SK-N-SH (cell line): ENCODE results near the gene UPK1A.

Experiments
- EP300 ChIP-seq, 2 experiments: IDR thresholded peaks; 2 replicates each; pipeline versions ENCODE4 v1.4.0 to v1.6.1; 2012; ENCODE audit warnings: borderline replicate concordance in 1 of 2, low read depth in 1 of 2, low read length in 1 of 2
- EZH2phosphoT487 ChIP-seq: fragments of 200-600 bp; sonication (generic); IDR thresholded peaks from 2 replicates; pipeline ENCODE4 v1.6.1; 2017; ENCODE audit warnings: low read depth, mixed run types, mild to moderate bottlenecking, antibody characterized with exemption, moderate library complexity, borderline replicate concordance
- FOXM1 ChIP-seq: IDR thresholded peaks from 2 replicates; pipeline ENCODE4 v1.4.0; 2012; ENCODE audit warnings: low read depth, mild to moderate bottlenecking
- JUND ChIP-seq: IDR thresholded peaks from 2 replicates; pipeline ENCODE4 v1.4.0; 2012
- NFIC ChIP-seq: IDR thresholded peaks from 2 replicates; pipeline ENCODE4 v1.4.0; 2012; ENCODE audit warnings: borderline replicate concordance
- POLR2AphosphoS5 ChIP-seq: IDR thresholded peaks from 2 replicates; pipeline ENCODE4 v1.6.1; 2012; ENCODE audit warnings: low read depth, low read length
- RAD21 ChIP-seq: IDR thresholded peaks from 2 replicates; pipeline ENCODE4 v1.6.1; 2012; ENCODE audit warnings: mild to moderate bottlenecking, low read length
- TEAD4 ChIP-seq: IDR thresholded peaks from 2 replicates; pipeline ENCODE4 v1.4.0; 2012; ENCODE audit warnings: mild to moderate bottlenecking, borderline replicate concordance; ENCODE audit not compliant: insufficient read depth
- TF ChIP-seq, protein P1 (sequence below): fragments of 200-600 bp; sonication (generic); IDR thresholded peaks from 2 replicates; pipeline ENCODE4 v1.6.1; 2017; ENCODE audit warnings: antibody characterized with exemption, mild to moderate bottlenecking, moderate library complexity
- TF ChIP-seq, protein P2 (sequence below): IDR thresholded peaks from 2 replicates; pipeline ENCODE4 v1.4.0; 2012; ENCODE audit warnings: low read depth, borderline replicate concordance
- TF ChIP-seq, protein P3 (sequence below): fragments of 150-350 bp; IDR thresholded peaks from 2 replicates; pipeline ENCODE4 v1.6.1; 2017; ENCODE audit warnings: antibody characterized with exemption, low read length, low read depth, borderline replicate concordance
- TF ChIP-seq, protein P4 (sequence below): IDR thresholded peaks from 2 replicates; pipeline ENCODE4 v1.4.0; 2012; ENCODE audit warnings: low read depth, borderline replicate concordance
- TF ChIP-seq, protein P5 (sequence below): IDR thresholded peaks from 2 replicates; pipeline ENCODE4 v1.6.1; 2012; ENCODE audit warnings: mild to moderate bottlenecking, low read depth, low read length, moderate library complexity
- TF ChIP-seq, protein P6 (sequence below): fragments of 150-350 bp; IDR thresholded peaks from 2 replicates; pipeline ENCODE4 v1.6.1; 2016; ENCODE audit warnings: mild to moderate bottlenecking, low read depth, low read length

DNA sequence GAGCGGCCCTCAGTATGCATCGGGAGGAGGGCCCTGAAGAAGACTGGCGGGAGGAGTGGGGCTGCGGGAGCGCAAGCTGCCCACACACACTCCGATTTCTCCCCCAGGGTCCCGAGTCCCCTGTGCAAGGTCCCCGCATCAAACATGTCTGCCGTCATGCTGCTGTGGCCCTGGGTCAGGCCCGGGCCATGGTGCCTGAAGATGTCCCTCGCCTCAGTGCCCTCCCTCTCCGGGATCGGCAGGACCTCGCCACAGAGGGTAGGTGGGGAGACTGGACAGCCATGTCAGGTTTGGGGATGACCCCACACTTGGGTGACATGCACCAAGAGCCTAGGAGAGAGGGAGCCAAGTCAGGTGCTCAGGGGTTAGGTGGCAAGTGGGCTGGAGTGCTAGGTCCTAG is 56.1 kb downstream of the UPK1A start:
- TF ChIP-seq, protein P1, sequence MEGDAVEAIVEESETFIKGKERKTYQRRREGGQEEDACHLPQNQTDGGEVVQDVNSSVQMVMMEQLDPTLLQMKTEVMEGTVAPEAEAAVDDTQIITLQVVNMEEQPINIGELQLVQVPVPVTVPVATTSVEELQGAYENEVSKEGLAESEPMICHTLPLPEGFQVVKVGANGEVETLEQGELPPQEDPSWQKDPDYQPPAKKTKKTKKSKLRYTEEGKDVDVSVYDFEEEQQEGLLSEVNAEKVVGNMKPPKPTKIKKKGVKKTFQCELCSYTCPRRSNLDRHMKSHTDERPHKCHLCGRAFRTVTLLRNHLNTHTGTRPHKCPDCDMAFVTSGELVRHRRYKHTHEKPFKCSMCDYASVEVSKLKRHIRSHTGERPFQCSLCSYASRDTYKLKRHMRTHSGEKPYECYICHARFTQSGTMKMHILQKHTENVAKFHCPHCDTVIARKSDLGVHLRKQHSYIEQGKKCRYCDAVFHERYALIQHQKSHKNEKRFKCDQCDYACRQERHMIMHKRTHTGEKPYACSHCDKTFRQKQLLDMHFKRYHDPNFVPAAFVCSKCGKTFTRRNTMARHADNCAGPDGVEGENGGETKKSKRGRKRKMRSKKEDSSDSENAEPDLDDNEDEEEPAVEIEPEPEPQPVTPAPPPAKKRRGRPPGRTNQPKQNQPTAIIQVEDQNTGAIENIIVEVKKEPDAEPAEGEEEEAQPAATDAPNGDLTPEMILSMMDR: no peak
- TF ChIP-seq, protein P2, sequence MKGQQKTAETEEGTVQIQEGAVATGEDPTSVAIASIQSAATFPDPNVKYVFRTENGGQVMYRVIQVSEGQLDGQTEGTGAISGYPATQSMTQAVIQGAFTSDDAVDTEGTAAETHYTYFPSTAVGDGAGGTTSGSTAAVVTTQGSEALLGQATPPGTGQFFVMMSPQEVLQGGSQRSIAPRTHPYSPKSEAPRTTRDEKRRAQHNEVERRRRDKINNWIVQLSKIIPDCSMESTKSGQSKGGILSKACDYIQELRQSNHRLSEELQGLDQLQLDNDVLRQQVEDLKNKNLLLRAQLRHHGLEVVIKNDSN: no peak
- TF ChIP-seq, protein P3, sequence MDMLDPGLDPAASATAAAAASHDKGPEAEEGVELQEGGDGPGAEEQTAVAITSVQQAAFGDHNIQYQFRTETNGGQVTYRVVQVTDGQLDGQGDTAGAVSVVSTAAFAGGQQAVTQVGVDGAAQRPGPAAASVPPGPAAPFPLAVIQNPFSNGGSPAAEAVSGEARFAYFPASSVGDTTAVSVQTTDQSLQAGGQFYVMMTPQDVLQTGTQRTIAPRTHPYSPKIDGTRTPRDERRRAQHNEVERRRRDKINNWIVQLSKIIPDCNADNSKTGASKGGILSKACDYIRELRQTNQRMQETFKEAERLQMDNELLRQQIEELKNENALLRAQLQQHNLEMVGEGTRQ: no peak
- no peak for TF ChIP-seq EZH2phosphoT487
- TF ChIP-seq POLR2AphosphoS5: no peak
- TF ChIP-seq JUND: no peak
- no peak for TF ChIP-seq RAD21
- TF ChIP-seq, protein P4, sequence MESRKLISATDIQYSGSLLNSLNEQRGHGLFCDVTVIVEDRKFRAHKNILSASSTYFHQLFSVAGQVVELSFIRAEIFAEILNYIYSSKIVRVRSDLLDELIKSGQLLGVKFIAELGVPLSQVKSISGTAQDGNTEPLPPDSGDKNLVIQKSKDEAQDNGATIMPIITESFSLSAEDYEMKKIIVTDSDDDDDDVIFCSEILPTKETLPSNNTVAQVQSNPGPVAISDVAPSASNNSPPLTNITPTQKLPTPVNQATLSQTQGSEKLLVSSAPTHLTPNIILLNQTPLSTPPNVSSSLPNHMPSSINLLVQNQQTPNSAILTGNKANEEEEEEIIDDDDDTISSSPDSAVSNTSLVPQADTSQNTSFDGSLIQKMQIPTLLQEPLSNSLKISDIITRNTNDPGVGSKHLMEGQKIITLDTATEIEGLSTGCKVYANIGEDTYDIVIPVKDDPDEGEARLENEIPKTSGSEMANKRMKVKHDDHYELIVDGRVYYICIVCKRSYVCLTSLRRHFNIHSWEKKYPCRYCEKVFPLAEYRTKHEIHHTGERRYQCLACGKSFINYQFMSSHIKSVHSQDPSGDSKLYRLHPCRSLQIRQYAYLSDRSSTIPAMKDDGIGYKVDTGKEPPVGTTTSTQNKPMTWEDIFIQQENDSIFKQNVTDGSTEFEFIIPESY: no peak
- TF ChIP-seq EP300 (IDR thresholded peaks at IDR 0.05; ENCODE audit: borderline replicate concordance in 1 of 2, low read depth in 1 of 2, low read length in 1 of 2): no peak
- TF ChIP-seq, protein P5, sequence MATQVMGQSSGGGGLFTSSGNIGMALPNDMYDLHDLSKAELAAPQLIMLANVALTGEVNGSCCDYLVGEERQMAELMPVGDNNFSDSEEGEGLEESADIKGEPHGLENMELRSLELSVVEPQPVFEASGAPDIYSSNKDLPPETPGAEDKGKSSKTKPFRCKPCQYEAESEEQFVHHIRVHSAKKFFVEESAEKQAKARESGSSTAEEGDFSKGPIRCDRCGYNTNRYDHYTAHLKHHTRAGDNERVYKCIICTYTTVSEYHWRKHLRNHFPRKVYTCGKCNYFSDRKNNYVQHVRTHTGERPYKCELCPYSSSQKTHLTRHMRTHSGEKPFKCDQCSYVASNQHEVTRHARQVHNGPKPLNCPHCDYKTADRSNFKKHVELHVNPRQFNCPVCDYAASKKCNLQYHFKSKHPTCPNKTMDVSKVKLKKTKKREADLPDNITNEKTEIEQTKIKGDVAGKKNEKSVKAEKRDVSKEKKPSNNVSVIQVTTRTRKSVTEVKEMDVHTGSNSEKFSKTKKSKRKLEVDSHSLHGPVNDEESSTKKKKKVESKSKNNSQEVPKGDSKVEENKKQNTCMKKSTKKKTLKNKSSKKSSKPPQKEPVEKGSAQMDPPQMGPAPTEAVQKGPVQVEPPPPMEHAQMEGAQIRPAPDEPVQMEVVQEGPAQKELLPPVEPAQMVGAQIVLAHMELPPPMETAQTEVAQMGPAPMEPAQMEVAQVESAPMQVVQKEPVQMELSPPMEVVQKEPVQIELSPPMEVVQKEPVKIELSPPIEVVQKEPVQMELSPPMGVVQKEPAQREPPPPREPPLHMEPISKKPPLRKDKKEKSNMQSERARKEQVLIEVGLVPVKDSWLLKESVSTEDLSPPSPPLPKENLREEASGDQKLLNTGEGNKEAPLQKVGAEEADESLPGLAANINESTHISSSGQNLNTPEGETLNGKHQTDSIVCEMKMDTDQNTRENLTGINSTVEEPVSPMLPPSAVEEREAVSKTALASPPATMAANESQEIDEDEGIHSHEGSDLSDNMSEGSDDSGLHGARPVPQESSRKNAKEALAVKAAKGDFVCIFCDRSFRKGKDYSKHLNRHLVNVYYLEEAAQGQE: no peak
- no peak for TF ChIP-seq NFIC
- TF ChIP-seq TEAD4: no peak
- TF ChIP-seq FOXM1: no peak
- TF ChIP-seq, protein P6, sequence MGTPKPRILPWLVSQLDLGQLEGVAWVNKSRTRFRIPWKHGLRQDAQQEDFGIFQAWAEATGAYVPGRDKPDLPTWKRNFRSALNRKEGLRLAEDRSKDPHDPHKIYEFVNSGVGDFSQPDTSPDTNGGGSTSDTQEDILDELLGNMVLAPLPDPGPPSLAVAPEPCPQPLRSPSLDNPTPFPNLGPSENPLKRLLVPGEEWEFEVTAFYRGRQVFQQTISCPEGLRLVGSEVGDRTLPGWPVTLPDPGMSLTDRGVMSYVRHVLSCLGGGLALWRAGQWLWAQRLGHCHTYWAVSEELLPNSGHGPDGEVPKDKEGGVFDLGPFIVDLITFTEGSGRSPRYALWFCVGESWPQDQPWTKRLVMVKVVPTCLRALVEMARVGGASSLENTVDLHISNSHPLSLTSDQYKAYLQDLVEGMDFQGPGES: no peak
